RWPE1 (cell line): ENCODE results near the gene RBMS3.

ENCODE experiments used
- CTCF ChIA-PET: fragments of 350-600 bp; sonication (Branson Sonifier 250); formaldehyde crosslinking; extraction: SDS; loops from one replicate; lab custom pipeline; 2021; lab: Yijun Ruan, JAX
- POLR2A ChIA-PET: fragments of 400-600 bp; formaldehyde crosslinking; extraction: SDS; loops from one replicate; lab custom pipeline; 2020; ENCODE audit warnings: antibody characterized with exemption; ENCODE audit not compliant: low non-redundant PET; lab: Yijun Ruan, JAX
- DNase-seq: peaks from one replicate; pipeline ENCODE4 v3.0.0; 2012; ENCODE audit warnings: low spot score
- H3K27ac ChIP-seq: fragments of 450-650 bp; 2 replicates; pipeline ENCODE4 v1.5.1; 2017
- TF ChIP-seq, protein P1 (sequence below): fragments of 450-650 bp; conservative IDR thresholded peaks from 2 replicates; pipeline ENCODE4 v1.5.1; 2017; ENCODE audit warnings: low read depth, mild to moderate bottlenecking

Gene RBMS3

DNA sequence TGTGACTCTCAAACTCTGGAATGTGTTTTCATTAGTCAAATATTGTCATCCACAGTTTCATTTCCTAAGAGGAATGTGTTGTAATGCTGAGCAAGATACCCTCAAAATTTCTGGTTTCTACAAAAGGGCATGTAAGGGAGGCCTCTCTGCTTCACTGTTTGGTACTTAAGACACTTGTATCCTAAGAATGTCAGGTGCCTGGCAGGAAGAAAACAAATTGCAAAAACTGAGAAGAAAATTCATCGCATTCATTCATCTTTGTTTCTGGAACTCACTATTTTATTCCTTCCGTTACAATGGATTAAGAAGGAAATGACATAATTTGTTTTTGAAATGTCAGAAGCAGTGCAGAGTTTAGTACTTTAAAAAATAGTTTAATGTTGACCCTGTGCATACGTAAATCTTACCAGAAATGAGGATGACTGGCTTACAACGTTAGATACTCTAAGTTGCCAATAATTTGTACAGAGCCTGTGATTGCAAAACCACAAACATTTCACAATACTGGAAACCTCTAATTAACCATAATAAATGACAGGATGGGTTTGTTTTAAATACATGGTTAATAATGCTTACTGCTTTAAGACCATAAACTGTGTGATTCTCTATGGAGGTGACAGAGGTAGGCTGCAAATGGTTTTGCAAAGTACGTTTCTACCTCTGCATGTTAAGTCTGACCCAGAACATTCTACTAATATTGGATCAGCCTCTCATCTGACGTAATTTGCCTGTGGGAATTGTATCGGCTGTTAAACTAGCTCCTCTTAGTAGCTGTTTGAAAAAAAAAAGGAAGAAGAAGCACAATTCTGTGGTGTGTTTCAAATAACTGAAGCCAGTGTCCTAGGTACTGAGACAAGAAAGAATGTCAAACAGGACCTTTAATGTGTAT, 477.8 kb downstream of the RBMS3 start:
- peak; percentile 11 for DNase-seq
- POLR2A ChIA-PET: no interaction called here

DNA sequence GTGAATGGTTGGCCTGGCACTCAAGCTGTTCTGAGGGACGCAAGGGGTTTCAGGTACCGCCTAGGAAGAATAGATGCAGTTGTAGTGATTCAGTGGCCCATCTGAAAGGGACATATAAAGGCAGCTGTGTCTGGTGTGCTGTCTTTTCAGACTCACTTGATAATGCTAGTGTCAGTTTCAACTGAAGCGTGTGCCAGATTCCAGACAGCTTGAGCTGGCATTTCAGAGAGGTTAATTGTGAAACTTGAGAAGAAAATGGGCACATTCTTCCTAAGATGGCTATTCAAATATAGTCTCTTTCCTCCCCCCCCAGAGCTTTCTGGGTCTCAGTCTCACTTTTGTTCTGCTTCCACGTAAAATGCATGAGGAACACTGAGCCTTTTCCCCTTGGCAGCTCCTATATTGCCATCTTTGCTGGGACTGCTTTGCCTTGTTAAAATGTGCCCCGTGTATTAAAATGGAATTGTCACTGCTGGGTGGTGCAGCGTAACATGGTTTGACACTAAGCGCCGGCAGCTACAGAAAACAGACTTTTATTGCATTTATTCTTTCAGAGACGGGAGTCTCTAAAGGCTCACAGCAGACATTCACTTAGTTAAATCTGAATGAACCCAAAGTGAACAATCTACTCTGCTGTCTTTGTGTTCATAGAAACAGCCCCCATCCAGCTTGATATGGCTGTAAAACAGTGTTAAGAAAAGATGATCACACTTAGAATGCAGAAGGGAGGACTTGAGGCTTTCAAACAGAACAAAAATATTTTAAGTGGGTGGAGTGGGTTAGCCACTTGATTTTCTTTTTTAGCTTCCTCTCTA, 478.7 kb downstream of the RBMS3 start:
- no peak for DNase-seq
- peak overlapping the region; percentile 52 for H3K27ac ChIP-seq
- CTCF ChIA-PET: interaction anchor here (0.6 kb wide), 1 partner anchor 1028 kb away, joined by 3 read pairs; no protein-coding TSS in a partner anchor
- POLR2A ChIA-PET: no interaction called here
- TF ChIP-seq, protein P1, sequence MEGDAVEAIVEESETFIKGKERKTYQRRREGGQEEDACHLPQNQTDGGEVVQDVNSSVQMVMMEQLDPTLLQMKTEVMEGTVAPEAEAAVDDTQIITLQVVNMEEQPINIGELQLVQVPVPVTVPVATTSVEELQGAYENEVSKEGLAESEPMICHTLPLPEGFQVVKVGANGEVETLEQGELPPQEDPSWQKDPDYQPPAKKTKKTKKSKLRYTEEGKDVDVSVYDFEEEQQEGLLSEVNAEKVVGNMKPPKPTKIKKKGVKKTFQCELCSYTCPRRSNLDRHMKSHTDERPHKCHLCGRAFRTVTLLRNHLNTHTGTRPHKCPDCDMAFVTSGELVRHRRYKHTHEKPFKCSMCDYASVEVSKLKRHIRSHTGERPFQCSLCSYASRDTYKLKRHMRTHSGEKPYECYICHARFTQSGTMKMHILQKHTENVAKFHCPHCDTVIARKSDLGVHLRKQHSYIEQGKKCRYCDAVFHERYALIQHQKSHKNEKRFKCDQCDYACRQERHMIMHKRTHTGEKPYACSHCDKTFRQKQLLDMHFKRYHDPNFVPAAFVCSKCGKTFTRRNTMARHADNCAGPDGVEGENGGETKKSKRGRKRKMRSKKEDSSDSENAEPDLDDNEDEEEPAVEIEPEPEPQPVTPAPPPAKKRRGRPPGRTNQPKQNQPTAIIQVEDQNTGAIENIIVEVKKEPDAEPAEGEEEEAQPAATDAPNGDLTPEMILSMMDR: no peak

More for the DNA sequence above, 477.8 kb downstream of the RBMS3 start:
- TF ChIP-seq, protein P1: no peak
- peak overlapping the region; percentile 52; the same call in 1 of the 2 replicates for H3K27ac ChIP-seq
- CTCF ChIA-PET: interaction anchor here (0.6 kb wide), 1 partner anchor 1027 kb away, joined by 3 read pairs; no protein-coding TSS in a partner anchor

DNA sequence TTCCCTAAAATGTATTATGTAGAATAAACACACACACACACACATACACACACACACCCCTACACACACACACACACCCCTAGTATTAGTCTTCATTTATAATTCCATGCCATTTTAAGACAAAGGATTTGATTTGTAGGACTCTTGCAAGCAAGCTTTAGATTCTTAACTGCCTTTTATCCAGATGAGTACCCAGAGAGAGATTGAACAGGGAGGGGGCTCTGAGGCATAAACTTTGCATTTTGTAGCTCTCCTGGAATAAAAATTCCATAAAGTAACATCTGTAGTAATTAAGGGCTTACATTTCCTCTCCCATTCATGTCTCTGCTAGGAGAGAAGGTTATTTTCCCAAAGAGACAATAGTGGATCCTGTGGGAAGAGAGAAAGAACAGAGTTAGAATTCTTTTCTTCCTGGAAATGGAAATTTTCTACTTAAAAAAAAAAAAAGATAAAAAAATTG, 479.4 kb downstream of the RBMS3 start:
- CTCF ChIA-PET: no interaction called here
- POLR2A ChIA-PET: no interaction called here
- no peak for DNase-seq
- H3K27ac ChIP-seq: no peak overlapping the region
- TF ChIP-seq, protein P1: no peak

DNA sequence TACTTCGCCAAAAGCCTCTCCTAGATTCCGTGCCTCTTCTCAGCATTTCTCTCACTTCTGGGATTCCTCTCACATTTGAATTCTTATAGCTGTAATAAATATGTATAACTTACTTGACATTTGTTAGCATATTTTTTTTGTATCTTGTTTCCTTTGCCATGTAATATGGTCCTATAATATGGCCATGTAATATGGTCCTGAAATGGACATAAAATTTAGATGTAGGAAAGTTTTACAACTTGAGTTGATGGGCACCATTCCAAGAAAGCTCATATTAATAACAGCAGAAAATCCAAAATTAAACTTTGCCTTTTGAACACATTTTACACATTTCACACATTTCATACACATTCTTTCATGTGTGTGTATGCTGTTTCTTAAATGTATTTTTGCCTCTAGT, 480.6 kb downstream of the RBMS3 start:
- CTCF ChIA-PET: no interaction called here

DNA sequence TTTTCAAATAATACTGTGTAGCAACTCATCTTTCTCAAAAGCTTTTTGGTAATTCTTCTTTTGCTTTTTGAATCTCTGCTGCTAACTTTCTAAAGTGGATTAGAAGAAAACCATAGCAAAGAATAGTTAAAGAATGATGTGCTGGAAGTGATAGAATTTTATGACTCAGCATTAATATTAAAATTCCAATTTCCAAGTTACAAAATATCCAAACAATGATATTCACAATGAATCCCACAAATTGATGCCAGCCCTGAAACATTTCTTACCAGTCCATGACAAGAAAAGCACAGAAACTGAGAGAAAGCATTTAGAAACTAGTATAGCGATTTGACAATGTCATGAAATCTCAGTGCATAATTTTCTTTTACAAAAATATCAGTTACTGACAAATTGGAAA, 482.2 kb downstream of the RBMS3 start:
- no peak for DNase-seq
- H3K27ac ChIP-seq: no peak overlapping the region

More for the DNA sequence above, 480.6 kb downstream of the RBMS3 start:
- POLR2A ChIA-PET: no interaction called here
- H3K27ac ChIP-seq: no peak overlapping the region
- TF ChIP-seq, protein P1: no peak
- DNase-seq: no peak

More for the DNA sequence above, 482.2 kb downstream of the RBMS3 start:
- CTCF ChIA-PET: no interaction called here
- POLR2A ChIA-PET: no interaction called here
- TF ChIP-seq, protein P1: no peak
